HG02981 (cell line): ENCODE data around the gene PAM16.
"Not testable (repeated sequence)": the region's sequence is repeated elsewhere in the genome, so short reads cannot be mapped to it uniquely, and the experiment has no call there.

Experiments used
- ATAC-seq: cut with Tn5 transposase; IDR thresholded peaks from one replicate; pipeline ENCODE4 v1.9.1; 2021; ENCODE audit warnings: mild to moderate bottlenecking, moderate library complexity; ENCODE audit not compliant: unreplicated experiment

Gene PAM16

DNA sequence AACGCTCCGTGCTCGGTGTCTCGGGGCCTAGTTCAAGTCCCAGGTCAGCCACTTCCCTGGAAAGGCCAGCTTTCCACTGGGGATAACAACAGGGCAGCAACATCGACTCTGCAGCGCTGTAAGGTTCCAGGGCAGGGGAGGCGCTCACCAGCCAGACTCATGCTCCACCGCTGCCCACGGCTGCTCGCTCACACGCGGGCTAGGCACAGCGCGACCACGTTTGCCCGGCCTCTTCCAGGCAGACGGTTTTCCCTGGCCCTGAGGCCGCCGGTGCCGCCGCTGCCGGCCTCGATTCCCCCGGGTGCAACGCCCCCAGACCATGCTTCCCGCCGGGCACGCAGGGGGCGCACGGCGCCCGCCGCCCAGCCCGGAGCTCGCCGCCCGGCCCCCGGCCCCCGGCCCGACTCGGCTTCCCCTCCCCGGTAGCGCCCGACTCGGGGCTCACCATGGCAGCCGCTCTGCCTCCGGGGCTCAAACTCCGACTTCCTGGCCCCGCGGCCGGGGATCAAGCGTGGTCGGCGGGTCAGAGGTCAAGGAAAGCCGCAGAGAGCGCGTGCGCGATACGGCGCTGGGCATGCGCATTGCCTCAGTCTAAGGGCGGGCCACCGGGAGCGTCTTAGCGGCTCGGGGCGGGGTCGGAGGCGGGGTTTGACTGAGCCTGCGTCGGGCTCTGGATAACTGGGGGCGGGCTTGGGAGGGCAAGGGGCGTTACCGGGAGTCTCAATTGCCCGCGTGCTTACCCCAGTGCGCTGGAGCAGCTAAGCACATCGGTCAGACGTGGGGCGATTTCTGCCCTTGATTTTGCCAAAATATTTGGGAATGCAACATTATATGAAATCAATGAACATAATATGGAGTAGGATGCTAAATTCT, at the start of gene PAM16:
Gene PAM16, minus strand, starts transcription at position 535 of the 873 bp plus-strand sequence. Its CDS starts 87 bp downstream, at position 448.
- peak; percentile 94 for ATAC-seq

DNA sequence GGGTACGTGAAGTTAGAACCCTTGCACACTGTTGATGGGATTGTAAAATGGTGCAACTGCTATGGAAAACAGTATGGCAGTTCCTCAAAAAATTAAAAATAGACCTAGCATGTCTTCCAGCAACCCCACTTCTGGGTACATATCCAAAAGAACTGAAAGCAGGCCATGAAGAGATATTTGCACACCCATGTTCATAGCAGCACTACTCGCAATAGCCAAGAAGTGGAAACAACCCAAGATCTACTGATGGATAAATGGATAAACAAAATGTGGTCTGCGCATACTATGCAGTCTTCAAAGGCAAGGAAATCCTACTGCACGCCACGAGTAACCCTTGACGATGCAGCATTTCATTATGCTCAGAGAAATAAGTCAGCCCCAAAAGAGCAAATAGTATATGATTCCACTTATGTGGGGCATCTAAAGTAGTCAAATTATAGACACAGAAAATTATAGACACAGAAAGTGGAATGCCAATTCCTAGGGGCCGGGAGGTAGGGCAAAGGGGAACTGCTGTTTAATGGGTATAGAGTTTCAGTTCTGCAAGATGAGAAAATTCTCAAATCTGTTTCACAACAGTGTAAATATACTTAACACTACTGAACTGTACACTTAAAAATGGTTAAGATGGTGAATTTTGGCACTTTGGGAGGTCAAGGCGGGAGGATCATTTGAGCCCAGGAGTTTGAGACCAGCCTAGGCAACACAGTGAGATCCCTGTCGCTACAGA, 48.0 kb upstream of the PAM16 start:
- no peak for ATAC-seq

GRCh38 chr16:4395055-4395726, 44.1 kb upstream of the PAM16 start:
- no peak for ATAC-seq

- ATAC-seq = not testable (repeated sequence)
These were observed 42.7 kb upstream of the PAM16 start for GRCh38 chr16:4393850-4394249.

DNA sequence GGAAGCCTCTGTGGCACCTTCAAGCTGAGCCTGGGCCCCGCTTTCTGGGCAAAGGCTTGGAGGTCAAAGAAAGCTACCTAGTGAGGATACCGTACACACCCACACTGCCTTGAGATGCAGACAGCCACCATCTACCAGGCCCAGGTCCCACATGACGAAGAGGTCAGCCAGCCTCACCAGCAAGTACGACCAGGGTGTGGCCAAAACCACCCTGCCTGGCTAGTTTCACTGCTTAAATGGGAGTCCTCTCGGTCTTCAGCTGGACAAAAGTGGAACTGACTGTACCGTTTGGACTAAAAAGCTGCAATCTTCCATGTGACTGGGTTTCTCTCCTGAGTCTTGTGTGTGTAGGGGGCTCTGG, 42.1 kb upstream of the PAM16 start:
- ATAC-seq = no peak

- no peak for ATAC-seq
These were observed 41.5 kb upstream of the PAM16 start for GRCh38 chr16:4392382-4393239.

DNA sequence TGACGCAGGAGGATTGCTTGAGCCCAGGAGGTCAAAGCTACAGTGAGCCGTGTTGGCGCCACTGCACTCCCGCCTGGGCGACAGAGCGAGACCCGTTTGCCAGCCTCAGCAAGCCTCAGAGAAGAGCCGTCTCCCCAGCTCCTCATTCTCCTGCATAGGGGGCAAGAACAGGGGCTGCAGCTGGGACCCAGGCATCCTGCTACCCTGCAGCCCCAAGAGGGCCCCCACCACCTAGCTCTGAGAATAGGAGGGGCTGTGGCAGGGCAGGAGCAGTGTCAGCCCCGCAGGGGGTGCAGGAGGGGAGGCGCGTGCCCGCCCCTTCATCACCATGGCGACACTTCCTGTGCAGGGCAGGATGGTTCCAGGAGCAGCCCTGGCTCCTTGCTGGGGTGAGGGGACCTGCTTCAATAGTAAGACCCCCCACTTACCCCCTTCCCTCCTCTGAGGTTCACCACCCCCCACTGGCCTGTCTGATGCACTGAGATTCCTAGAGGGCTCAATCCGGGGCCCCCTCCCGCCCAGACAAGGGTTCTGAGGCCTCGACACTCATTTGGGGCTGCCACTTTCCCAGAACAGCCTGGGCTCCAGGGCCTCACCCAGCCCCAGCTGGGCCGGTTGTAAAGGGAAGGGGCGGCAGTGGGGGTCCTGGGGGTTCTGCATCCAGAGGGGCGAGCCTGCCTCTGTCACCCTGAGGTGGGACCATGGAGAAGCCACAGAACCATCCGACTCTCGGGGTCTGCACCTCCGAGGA, 40.7 kb upstream of the PAM16 start:
- ATAC-seq = no peak

DNA sequence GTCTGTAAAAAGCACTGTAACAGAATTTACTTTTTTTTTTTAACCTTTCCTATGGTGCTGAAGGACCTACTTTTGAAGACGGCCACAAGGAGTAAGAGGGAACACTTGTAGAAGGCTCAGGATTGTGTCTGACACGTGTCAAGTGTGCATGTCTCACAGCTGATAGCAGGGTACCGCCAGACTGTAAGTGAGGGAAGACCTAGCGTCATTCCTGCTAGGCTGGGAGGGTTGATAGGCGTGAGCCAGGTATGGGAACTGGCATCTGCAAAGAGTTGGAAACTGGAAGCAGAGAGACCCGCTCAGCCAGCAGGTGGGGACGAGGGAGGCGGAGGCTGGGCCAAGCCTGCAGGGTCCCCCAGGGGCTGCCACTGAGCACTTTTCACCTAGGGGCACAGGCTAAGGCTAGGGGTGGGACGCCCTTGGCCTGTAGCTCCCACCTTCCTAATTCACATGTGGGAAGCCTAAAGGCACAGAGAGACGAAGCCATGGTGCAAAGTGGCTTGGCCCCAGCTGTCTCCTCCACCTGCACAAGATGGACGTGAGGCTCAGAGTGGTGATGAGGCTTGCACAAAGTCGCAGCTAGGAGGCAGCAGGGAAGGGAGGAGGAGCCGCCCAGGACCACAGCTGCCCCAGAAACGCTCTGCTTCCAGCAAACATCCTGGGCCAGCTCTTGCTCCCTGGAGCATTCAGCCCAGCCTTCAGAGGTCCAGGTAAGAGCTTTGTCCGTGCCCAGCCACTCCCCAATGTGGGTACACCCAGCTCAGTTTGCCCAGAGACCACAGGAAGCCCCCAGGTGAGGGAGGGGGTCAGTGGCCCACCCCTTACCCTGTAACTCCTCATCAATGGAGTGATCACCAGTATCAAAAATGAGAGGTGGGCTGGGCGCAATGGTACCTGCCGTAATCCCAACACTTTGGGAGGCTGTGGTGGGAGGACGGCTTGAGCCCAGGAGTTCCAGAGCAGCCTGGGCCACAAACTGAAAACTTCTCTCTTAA, 39.4 kb upstream of the PAM16 start:
- ATAC-seq = no peak

DNA sequence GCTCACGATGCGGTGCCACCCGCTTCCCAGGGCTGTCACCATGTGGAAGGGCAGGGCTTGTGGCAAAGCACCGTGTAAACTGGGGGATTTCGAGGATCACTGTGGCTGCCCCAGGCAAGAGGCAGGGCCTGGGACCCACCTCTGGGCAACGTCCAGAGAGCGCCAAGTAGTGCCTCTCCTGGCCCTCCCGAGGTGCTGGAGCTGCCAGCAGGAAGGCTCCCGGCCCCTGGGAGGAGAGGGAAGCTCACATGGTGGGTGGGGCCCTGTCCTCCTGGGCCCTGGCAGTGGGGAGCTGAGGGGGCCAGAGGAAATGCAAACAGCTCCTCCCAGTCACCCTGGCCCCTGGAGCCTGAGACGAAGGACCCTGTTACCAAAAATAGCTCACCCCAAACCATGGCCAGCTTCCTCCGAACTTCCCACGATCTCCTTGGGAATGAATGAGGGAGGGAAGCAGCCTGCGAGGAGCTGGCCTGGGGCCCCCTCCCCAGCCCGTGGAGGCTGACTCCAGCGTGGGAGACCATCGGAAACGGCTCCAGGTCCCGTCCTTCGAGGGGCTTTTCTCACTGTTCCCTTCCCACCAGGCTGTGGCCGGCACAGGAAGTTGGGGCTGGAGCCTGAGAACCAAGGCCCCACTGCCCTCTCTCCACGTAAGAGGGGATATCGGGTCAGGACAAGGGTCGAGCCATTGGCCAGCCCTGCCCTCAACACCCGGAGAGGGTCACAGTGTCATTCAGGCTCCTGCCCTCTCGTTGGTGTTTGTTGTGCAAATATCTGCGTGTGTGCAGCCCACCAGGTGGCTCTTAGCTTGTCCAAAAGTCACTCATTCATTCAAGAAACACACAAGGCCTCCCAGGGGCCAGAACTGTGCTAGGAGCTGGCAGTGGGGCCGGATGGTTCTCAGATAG, 38.2 kb upstream of the PAM16 start:
- ATAC-seq = no peak

- ATAC-seq = no peak
These were observed 37.3 kb upstream of the PAM16 start for GRCh38 chr16:4388271-4389021.

DNA sequence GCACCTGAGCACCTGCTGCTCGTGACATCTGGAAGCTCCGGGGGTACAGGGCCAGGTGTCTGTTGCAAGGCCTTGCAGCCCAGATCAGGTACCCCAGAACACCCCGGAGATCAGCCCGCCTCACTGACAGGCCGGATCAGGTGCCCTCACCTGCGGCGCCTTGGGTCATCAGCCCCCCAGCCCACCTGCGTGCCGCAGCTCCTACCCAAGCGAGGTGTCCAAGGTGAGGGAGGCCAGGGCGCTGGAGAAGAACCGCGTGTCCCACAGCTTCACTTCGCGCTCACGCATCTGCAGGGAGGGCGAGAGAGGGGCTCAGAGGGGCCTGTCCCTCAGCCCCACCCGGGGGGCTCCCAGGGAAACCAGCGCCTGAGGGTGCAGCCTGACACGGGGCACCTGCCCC, 36.7 kb upstream of the PAM16 start:
- ATAC-seq = no peak

GRCh38 chr16:4386951-4387565, 35.9 kb upstream of the PAM16 start:
- no peak for ATAC-seq

DNA sequence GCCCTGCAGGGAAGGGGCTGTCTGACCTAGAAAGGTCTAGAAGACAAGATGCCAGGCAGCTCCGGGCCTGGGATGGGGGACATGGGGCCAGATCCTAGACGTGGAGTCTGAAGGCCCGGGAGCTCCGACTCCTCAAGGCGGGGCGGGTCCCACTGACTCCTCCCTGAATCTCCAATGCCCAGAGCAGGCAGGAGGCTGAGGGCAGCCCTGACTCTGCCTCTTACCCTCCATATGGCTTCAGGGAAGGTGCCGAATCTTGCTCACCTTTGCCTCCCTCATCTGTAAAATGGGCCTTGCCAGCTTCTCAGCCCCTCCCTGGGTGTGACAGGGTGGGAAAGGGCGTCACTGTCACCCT, 35.3 kb upstream of the PAM16 start:
- no peak for ATAC-seq

DNA sequence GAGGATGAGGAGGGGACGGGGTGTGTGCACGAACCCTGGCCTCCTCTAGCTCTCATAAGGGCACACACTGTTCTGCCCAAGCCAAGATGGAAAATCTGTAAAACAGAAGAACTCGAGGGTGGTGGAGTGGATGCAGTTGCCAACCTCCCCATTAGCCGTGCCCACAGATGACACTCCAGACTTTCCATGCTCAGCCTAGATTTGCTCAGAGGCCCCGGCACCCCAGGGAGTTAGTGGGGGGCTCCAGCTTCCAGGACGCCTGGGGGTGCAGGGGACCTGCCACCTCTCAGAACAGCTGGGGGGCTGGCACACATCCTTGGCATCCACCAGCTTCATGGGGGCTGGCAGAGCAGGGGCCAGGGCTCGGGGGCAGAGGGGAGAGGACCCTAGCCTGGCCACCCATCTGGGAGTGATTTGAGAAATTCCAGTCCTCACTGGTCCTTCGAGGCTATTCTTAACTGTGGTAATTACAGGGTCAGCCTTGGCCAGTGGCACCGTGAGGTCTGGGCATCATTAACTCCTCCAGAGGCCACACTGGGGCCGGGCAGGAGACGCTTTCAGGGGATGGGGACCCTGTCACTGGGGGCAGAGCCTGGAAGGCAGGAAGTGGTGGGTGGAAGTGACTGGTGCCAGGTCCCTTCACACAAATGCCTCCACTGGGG, 34.8 kb upstream of the PAM16 start:
- ATAC-seq = no peak

- no peak for ATAC-seq
These were observed 34.1 kb upstream of the PAM16 start for GRCh38 chr16:4385066-4385788.
